ENCODE results near the gene SHCBP1L. TPM values are rescaled to one million over a fixed set of nuclear protein-coding genes. Genes with fewer than 3 reads are reported as not detected.
"Not testable (repeated sequence)": the region's sequence is repeated elsewhere in the genome, so short reads cannot be mapped to it uniquely, and the experiment has no call there.

SHCBP1L gene
- total RNA-seq, 4 donors from 2014 or later, result 2.8 TPM; not detected in 3

DNA sequence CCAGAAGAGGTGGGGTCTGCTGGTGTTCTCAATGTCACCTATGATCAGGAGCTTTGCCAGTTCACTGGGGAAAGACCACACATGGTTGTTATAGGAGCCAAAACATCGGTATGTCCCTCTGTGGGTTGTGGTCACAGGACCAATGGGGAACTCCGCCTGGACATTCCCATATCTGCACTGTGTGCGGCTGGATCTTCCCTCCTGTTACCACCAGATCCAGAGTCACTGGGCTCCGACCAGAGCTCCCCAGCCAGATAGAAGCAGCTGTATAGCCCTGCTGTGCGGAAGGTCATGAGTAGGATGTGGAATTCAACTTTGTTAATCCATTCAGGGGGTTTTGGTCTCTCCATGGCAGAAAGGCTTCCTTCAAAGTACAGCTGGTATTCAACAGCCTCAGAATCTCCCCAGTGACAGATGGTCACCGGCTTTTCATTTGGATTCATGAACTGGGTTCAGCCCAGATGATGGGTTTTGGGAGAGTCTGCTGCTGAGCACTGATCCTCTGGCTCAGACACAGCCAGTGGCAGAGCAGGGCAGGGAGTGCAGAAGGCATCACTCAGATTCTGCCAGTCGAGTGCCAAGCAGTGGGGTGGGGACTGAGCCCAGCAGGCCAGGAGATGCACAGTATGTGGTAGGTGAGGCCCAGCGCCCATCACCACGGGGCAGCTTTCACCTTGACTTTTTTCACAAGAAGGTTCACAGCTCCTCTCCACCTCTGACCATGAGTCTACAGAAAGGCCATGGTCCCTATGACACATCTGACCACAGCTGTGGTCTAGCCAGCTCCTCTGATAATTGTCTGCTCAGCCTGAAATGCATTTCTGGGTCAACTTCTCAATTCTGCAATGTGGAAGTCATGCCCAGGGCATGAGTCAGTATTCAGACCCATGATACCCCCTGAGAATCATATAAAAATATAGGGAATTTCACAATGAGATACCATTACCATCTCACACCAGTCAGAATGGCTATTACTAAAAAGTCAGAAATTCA is 2.9 kb upstream of the SHCBP1L start:
- no peak for TF ChIP-seq CTCF (IDR thresholded peaks at IDR 0.05)
- DNase-seq (ENCODE audit: low spot score), result no peak
- peak; percentile 46 for ATAC-seq (ENCODE audit: low FRiP score)

DNA sequence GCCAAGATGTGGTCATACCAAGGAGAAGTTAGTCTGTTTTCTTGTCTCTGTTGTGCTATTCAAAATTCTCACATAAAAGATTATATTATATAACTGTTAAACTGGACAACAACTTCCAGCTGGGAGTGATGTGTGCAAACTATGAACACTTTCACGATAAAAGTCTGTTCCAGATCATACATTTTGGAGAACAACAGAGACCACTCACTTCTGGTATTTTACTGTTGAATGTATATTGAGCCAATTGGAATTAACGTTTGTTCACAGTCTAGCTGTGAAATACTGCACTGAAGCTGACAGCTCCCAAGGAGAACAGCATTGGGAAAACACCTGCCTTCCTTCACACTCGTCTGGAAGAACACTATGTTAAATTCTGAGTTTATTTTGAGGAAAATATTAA is 860 bp upstream of the SHCBP1L start:
- no peak for TF ChIP-seq CTCF (IDR thresholded peaks at IDR 0.05)
- DNase-seq (ENCODE audit: low spot score), result no peak
- no peak for ATAC-seq (ENCODE audit: low FRiP score)

GRCh38 chr1:182943336-182943735 is 9.6 kb downstream of the SHCBP1L start:
- not testable (repeated sequence) for ATAC-seq (ENCODE audit: low FRiP score); DNase-seq (ENCODE audit: low spot score)

DNA sequence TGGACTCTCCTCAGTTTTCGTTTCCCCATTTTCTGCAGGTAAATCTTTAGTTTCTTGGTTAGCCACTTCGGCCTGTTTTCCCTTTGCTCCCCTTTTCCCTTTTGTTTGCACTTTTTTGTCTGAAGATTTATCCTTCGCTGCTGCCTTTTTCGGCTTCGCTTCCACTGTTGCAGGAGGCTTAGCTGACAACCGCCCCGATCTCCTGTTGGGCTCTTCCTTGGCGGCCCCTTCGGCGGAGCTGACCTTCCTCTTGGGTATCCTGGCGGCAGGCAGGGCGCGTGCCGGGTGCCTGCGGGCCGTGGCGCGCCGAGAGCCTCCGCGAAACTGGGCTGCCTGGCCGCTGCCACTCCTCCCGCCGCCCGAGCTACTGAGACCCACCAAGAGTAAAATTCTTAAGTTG is 10.8 kb downstream of the SHCBP1L start:
- ATAC-seq (ENCODE audit: low FRiP score); DNase-seq (ENCODE audit: low spot score): not testable (repeated sequence)

GRCh38 chr1:182939413-182939812 is 13.6 kb downstream of the SHCBP1L start:
- DNase-seq (ENCODE audit: low spot score), result no peak
- ATAC-seq (ENCODE audit: low FRiP score), result no peak
- no peak for TF ChIP-seq CTCF (IDR thresholded peaks at IDR 0.05)

DNA sequence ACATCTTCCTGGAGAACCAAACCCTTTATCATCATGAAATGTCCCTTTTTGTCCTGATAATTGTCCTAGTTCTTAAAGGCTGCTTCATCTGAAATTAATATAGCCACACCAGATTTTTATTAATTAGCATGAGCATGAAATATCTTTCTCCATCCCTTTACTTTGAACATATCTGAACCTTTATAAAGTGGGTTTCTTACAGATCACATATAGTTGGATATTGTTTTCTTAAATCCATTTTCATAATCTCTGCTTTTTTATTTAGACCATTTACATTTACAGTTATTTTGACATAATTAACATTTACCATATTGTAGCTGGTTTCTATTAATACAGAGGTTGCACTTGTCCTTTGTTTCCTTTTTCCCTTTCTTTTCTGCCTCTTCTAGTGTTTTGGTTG is 17.2 kb downstream of the SHCBP1L start:
- DNase-seq (ENCODE audit: low spot score) (no peak), ATAC-seq (ENCODE audit: low FRiP score) (no peak)
- no peak for TF ChIP-seq CTCF (IDR thresholded peaks at IDR 0.05)

GRCh38 chr1:182930985-182931384 is 22.0 kb downstream of the SHCBP1L start:
- ATAC-seq (ENCODE audit: low FRiP score) (no peak), DNase-seq (ENCODE audit: low spot score) (no peak)
- no peak for TF ChIP-seq CTCF (IDR thresholded peaks at IDR 0.05)

Measured in omental fat pad (tissue), 4 donors.